SW 1271 (cell line): ENCODE measurements around the gene HELB.

ENCODE experiments used
- DNase-seq, 2 experiments: peaks; one replicate each; lab custom pipeline; 2025; lab: John Stamatoyannopoulos, UW

Gene HELB

GRCh38 chr12:66301944-66302826 lies at the start of gene HELB:
HELB (plus strand) TSS chr12:66302493; CDS start chr12:66302604, 111 bp downstream.
- peak; percentile 90 to 97 for DNase-seq

- DNase-seq, result no peak
Measured at GRCh38 chr12:66252771-66253170, 49.5 kb upstream of the HELB start.

DNA sequence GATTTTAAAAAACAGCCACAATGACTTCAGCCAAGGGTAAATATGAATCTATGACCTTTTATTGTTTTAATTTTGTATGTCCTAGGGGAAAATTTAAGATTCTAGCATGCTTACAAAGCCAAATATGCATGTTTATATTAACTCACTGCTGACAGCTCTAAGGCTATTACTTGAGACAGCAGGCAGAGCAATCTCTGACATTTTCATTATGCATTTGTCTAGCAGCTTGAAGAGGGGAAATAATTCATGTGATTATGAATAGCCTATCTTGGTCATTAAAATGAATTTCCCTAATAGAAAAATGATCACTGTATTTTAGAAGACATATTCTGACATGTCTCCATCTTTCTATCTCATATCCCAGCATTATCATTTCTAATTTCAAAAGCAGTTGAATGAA lies 46.6 kb upstream of the HELB start:
- no peak for DNase-seq

- no peak for DNase-seq
Measured at GRCh38 chr12:66258011-66258410, 44.3 kb upstream of the HELB start.

DNA sequence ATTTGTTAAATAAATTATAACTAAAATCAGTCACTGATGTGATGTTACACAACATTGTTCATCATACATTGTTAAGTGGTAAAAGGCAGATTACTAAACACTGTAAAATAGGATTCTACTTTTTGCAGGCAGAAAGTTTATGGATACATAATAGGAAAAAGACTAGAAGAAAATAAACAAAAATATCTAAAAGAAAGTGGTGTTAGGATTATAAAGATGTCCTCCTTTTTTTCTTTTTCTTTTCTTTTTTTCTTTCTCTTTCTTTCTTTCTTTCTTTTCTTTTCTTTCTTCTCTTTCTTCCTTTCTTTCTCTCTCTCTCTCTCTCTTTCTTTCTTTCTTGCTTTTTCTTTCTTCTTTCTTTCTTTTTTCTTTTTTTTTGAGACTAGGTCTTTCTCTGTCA lies 39.6 kb upstream of the HELB start:
- DNase-seq, result no peak

- no peak for DNase-seq
Measured at GRCh38 chr12:66268562-66268961, 33.7 kb upstream of the HELB start.

- no peak for DNase-seq
Measured at GRCh38 chr12:66269142-66269541, 33.2 kb upstream of the HELB start.

DNA sequence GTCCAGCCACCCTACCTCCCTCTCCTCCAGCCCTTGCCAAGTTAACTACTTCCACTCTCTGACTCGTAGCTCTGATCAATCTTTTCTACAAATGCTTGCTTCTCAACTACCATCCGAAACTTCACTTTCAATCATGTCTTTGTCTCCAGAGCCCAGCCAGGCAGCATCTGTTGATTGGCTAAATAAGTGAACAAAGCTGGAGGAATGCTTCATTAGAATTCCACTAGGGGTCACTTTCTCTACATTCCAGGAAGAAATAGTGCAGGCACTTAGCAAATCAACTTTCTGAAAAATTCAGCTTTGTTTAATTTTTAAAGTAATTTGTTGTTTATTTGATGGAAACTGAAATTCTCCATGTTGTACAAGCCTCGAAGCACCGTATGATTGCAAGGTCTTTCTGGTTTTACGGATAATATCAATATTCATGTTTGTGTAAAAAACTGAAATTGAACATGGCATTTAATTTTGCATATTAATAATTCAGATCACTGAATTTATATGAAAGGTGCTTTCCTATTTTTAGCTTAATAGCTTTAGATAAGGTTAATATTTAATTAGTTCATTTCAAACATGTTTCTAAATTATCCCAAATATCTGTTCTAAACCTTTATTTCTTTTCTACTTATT lies 32.4 kb upstream of the HELB start:
- DNase-seq, result peak in 1 of 2 experiments; percentile 32

DNA sequence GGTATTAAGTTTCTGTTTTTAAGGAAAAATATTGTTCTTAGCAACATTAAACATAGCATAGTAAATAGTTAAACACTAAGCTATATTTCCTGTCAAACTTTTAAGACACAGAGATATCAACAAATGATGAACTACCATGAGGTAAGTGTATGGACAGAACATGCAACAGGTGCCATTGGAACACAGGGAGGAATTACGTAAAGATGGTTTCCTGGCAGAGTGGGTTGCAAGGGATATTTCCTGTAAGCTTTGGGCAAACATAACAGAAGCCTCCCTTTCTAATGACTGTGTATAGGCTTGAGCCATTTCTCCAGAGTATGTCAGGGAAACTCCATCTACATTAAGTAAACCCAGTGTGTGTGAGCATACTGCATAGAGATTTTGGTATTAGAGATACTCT lies 31.7 kb upstream of the HELB start:
- DNase-seq, result no peak

DNA sequence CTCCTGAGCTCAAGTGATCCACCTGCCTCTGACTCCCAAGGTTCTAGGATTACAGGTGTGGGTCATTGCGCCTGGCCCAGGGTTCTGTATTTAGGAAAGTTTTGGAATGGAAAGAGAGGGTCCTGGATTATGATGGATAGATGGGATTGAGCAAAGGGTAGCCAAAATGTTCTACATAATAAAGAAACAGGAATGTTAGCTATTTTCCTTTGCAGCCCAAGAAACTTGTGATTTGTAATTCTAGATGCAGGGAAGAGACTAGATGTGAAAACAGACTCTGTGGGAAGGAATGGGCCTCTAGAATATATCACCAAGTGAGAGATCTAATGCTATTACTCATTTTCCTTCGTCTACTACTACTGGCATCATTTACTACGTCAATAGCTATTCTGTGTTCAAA lies 29.6 kb upstream of the HELB start:
- no peak for DNase-seq

- DNase-seq, result no peak
Measured at GRCh38 chr12:66273147-66273546, 29.1 kb upstream of the HELB start.

DNA sequence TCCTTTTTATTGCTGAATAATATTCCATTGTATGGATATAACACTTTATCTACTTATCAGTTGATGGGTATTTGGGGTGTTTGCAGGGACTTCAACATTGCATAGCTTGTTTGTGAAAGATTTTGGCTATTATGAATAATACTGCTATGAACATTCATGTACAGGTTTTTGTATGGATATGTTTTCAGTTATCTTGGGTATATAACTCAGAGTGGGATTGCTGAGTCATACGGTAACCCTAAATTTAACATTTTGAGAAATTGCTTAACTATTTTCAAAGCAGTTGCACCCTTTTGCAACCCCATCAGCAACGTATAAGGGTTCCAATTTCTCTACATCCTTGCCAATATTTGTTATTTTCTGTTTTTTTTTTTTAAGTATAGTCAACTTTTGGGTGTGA lies 27.3 kb upstream of the HELB start:
- DNase-seq, result no peak

DNA sequence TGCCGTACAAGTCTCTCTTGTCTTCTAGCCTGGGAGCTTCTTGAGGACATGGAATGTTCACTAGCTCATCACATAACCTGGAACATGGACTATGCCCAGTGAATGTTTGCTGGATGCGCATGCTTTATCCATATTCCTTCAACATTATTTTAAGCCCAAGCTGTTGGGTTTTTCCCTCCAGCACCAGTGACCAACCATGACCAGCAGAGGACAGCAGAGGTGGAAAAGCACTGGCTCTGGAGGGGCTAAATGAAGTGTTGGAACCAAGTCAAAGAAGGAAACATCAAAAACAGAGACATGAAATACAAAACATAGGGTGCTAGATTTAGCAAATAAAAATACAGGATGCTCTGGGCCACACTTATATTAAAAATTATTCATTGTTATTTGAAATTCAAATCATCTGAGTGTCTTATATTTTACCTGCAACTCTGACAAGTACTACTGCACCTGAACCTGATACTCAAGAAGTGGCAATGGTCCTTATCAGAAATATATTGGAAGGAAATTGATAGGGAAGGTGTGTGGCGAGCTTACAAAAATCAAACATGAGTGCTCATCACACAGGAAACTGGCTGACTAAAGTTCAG lies 23.1 kb upstream of the HELB start:
- DNase-seq, result peak in 1 of 2 experiments; percentile 10

- no peak for DNase-seq
Measured at GRCh38 chr12:66280561-66280960, 21.7 kb upstream of the HELB start.

DNA sequence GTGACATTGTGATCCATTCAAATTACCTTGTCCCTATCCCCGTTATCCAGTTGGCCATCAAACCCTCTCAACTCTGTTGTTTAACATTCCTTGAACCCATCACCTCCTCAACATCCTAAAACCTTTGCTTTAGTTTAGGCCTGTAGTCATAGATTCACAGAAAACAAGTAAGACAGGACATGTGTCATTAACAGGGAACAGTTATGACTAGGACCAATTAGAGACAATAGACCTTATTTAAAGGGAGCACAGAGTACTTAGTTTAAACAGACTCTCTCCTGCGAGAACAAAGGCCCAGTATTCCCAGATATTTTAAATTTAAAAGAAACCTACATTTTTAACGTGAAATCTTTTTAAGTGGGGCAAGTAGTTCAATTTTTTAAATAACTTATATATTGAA lies 20.0 kb upstream of the HELB start:
- DNase-seq, result no peak

DNA sequence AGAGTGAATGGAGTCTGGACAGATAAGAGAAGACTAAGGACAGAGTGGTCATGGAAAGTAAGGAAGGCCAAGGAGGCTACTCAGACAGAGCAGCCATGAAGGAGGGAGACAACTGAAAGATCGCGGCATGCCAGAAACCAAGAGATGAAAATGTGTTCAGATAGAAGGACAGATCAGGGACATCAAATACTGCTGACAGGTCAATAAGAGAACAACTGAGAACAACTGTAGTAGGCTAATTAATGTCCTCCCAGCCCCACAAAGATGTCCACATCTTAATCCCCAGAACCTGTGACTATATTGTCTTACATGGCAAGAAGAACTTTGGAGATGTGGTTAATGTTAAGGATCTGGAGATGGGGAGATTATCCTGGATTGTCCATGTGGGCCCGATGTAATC lies 15.0 kb upstream of the HELB start:
- DNase-seq, result no peak

DNA sequence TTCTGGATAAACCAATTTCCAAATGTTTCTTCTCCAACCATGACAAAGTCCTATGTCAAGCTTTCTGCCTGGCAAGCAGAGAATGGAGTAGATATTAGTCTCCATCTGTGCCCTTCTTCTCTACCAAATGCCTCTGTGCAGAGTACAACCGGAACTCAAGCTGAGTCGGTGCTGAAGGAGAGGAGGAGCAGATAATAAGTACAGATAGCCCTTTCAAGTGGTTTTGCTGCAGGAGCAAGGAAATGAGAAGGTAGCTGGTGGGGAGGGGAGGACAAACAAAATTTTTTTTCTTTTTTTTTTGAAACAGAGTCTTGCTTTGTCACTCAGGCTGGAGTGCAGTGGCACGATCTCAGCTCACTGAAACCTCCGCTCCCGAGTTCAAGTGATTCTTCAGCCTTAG lies 14.2 kb upstream of the HELB start:
- DNase-seq, result no peak

GRCh38 chr12:66289485-66289884 lies 12.8 kb upstream of the HELB start:
- DNase-seq, result no peak

DNA sequence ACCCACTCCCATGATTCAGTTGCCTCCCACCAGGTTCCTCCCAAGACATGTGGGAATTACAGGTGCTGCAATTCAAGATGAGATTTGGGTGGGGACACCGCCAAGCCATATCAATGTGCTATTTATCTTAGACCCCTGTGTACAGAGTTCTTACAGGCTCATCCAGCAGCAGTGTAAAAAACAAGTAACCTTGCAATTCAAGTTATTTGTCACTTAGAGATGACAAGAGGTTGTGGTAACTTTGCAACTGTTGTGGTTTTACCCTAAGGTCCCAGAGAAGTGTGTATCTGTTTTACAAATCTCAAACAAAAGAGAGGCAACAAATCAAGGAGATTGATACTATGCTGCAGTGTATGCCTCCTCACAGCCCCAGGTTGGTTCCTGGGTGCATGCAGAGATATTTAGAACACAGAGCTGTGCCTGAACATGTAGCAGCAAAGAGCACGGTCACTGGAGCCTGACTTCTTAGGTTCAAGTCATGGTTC lies 11.5 kb upstream of the HELB start:
- DNase-seq, result no peak

DNA sequence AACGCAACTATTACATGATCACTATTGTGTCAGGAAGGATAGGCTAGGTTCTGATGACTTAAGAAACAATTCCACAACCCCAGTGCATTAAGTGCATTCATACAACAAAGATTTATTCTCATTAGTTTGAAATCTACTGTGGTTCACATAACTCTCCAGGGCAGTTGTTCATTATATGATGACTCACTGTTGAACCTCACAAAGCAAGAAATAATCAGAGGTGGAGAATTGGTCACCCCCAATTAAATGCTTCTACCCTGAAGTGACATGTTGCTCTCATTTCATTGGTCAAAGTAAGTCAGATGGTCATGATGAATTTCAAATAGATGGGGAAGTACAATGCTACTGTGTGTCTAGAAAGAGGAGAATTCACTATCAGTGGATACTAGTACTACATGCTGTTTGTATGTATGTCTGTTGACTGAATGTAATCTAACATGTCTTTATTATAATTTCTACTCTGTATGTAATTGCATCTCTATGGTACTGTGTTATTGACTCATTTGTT lies 6.1 kb upstream of the HELB start:
- no peak for DNase-seq

- no peak for DNase-seq
Measured at GRCh38 chr12:66297080-66297479, 5.2 kb upstream of the HELB start.

DNA sequence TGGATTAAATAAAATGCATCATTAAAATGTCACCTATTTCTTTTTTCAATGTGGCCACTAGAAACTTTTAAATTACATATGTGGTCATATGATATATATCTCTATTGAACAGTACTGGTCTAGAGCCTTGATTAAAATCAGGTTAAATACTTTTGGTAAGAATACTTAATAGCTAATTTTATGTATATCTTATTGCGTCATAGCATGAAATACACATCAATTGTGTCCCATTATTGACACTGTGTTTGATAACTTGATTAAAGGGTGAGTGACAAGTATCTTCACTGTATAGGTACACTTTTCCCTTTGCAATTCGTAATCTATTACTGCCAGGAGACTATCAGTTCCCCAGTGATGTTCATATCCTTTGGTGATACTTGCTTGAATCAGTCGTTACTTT lies 4.4 kb upstream of the HELB start:
- no peak for DNase-seq

DNA sequence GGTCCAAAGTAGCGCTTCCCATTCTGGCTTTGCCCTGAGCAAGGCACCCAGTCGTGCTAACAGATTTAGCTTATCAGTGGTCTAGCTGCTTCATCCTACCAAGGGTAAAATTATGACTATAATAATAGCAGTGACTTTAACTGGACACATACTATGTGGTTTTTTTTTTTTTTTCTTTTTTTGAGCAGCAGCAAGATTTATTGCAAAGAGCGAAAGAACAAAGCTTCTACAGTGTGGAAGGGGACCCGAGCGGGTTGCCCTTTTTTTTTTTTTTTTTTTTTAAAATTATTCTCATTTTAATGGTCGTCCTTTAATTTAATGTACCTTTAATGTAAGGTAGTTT lies 505 bp downstream of the HELB start:
- DNase-seq, result no peak
